ENCODE results near the gene ZNF554. TPM values are rescaled to one million over a fixed set of nuclear protein-coding genes. Genes with fewer than 3 reads are reported as not detected.

ZNF554 gene
- total RNA-seq, 1 experiment from 2014 or later: 5.9 TPM

DNA sequence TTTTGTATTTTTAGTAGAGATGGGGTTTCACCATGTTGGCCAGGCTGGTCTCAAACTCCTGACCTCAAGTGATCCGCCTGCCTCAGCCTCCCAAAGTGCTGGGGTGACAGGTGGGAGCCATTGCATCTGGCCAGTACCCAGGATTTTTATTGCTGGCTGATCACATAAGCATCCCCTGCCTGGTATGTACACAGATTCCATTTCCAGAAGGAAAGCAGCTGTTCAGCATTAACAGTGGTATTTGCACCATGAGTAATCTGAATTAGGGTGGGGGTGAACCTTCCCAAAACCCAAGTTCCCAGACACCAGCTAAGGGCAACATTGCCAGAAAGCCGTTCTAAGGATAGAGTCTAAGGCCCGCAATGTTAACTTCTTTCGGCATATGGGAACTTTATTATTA lies 28.9 kb downstream of the ZNF554 start:
- no peaks in the 10 kb centered on the region for H3K4me1 Mint-ChIP-seq
- H3K9me3 Mint-ChIP-seq: peaks cover 61 to 74% of the 10 kb centered on the region in 2 experiments

More for the DNA sequence above, 28.9 kb downstream of the ZNF554 start:
- no peak overlapping the region for H3K9ac ChIP-seq (ENCODE audit: extremely low read depth, insufficient read length, low read length)
- H3K9me3 ChIP-seq (ENCODE audit: control insufficient read depth, low read depth, low read length): peaks cover 34% of the 10 kb centered on the region
- H3K56ac ChIP-seq (ENCODE audit: insufficient read length, low read depth, low read length): no peak overlapping the region
- H2BK5ac ChIP-seq (ENCODE audit: insufficient read length, low read length): no peak overlapping the region
- no peak overlapping the region for H4K91ac ChIP-seq (ENCODE audit: insufficient read length, low read depth, low read length)
- no peak overlapping the region for H3K4ac ChIP-seq (ENCODE audit: low read depth, low read length)
- no peak overlapping the region for H2AFZ ChIP-seq (ENCODE audit: low read length)
- no CpG with 5 or more reads among the region's 4 CpGs for WGBS (ENCODE audit: extremely low coverage, insufficient read length, low lambda C conversion rate)
- H4K8ac ChIP-seq (replicated peaks; ENCODE audit: insufficient read length, low read depth, low read length): no peak overlapping the region
- H2BK12ac ChIP-seq (ENCODE audit: insufficient read length, low read depth, low read length): no peak overlapping the region
- H3K23ac ChIP-seq (ENCODE audit: insufficient read length, low read depth, low read length): no peak overlapping the region
- no peak overlapping the region for H3K4me2 ChIP-seq (ENCODE audit: insufficient read depth, insufficient read length, low read length)
- H3K27me3 ChIP-seq (ENCODE audit: insufficient read depth, low read length): no peaks in the 10 kb centered on the region
- H2AK5ac ChIP-seq (ENCODE audit: insufficient read length, low read length): no peak overlapping the region
- H4K5ac ChIP-seq (ENCODE audit: insufficient read length, low read depth, low read length): no peak overlapping the region
- H3K36me3 Mint-ChIP-seq (ENCODE audit: insufficient read depth in 1 of 3, low read depth in 3 of 3): peaks cover 70 to 77% (median 70%) of the 10 kb centered on the region in 3 experiments
- no peak overlapping the region for H3K4me3 Mint-ChIP-seq
- no peak overlapping the region for H2BK120ac ChIP-seq (ENCODE audit: low read depth, low read length, poor library complexity, severe bottlenecking)
- no peak for DNase-seq
- H3K79me2 ChIP-seq (ENCODE audit: insufficient read depth, low read length): 0 out of 2 replicates have a peak, but pooled peaks cover 2% of the 10 kb centered on the region
- H3K79me1 ChIP-seq (ENCODE audit: insufficient read depth, low read depth, low read length, poor library complexity, severe bottlenecking): no peaks in the 10 kb centered on the region
- no peak overlapping the region for H3K14ac ChIP-seq (ENCODE audit: insufficient read depth, low read length)
- no peak overlapping the region for H3T11ph ChIP-seq (ENCODE audit: low read length)
- no peak overlapping the region for H2BK20ac ChIP-seq (ENCODE audit: low read depth, low read length, poor library complexity, severe bottlenecking)
- no peaks in the 10 kb centered on the region for H4K20me1 ChIP-seq (ENCODE audit: control insufficient read depth, insufficient read depth, insufficient read length)
- no peaks in the 10 kb centered on the region for H3K23me2 ChIP-seq (ENCODE audit: insufficient read length, low read depth, low read length, poor library complexity, severe bottlenecking)
- H3K27ac Mint-ChIP-seq: no peak overlapping the region
- TF ChIP-seq, protein P1, sequence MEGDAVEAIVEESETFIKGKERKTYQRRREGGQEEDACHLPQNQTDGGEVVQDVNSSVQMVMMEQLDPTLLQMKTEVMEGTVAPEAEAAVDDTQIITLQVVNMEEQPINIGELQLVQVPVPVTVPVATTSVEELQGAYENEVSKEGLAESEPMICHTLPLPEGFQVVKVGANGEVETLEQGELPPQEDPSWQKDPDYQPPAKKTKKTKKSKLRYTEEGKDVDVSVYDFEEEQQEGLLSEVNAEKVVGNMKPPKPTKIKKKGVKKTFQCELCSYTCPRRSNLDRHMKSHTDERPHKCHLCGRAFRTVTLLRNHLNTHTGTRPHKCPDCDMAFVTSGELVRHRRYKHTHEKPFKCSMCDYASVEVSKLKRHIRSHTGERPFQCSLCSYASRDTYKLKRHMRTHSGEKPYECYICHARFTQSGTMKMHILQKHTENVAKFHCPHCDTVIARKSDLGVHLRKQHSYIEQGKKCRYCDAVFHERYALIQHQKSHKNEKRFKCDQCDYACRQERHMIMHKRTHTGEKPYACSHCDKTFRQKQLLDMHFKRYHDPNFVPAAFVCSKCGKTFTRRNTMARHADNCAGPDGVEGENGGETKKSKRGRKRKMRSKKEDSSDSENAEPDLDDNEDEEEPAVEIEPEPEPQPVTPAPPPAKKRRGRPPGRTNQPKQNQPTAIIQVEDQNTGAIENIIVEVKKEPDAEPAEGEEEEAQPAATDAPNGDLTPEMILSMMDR (conservative IDR thresholded peaks at IDR 0.05): no peak
- no peak overlapping the region for H3K27ac ChIP-seq (ENCODE audit: insufficient read length, low read depth, low read length)
- no peaks in the 10 kb centered on the region for H3K4me1 ChIP-seq (ENCODE audit: insufficient read depth, low read length)
- no peaks in the 10 kb centered on the region for H3K27me3 Mint-ChIP-seq (ENCODE audit: low read depth)
- H2BK15ac ChIP-seq (ENCODE audit: low read depth, low read length): no peak overlapping the region
- H3K18ac ChIP-seq (ENCODE audit: insufficient read length, low read depth, low read length): no peak overlapping the region
